ENCODE measurements around the gene ZFHX3. TPM values are rescaled to one million over a fixed set of nuclear protein-coding genes. Genes with fewer than 3 reads are reported as not detected.

The ZFHX3 gene
- total and polyA plus RNA-seq, 2 donors (not counting 3 experiments of a cell fraction or from before 2014, with no cell fraction given): 3.7 to 18.8 TPM

DNA sequence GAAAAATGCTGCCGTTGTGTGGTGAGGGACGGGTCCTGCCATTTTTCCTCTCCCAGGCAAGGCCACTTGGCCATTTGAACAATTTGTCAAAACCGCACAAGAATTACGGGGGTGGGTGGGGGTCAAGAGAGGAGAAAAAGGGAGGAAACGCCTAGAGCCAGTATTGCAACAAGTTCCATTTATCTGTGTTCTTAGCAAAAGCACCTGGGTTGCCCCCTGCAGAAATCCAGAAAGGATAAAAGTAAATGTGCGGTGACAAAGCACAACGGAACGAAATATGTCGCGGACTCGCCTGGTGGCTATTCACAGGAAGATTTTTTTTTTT lies 209.4 kb downstream of the ZFHX3 start:
- Histone ChIP-seq H3K79me2 (ENCODE audit: control insufficient read depth, insufficient read depth, low read length) (no peaks in the 10 kb centered on the region), H3K4me2 (ENCODE audit: insufficient read depth, low read length) (no peak overlapping the region), H2AFZ (ENCODE audit: low read depth, low read length) (no peak overlapping the region), H3K36me3 (ENCODE audit: control insufficient read depth in 2 of 2, extremely low read depth in 1 of 2, insufficient read depth in 2 of 2, low read length in 2 of 2) (no peaks in the 10 kb centered on the region), H3K4me3 (replicated peaks in 1 of 3; ENCODE audit: insufficient read depth in 1 of 3, low read depth in 1 of 3, low read length in 3 of 3) (no peak overlapping the region), H3K4me1 (ENCODE audit: control insufficient read depth, extremely low read depth, insufficient read depth, low read length) (no peaks in the 10 kb centered on the region), H3K27me3 (ENCODE audit: control insufficient read depth in 2 of 2, insufficient read depth in 2 of 2, low read length in 2 of 2) (no peaks in the 10 kb centered on the region), H3K27ac (ENCODE audit: insufficient read depth, low read depth, low read length) (no peak overlapping the region), H3K9me3 (replicated peaks; ENCODE audit: control insufficient read depth, insufficient read depth, low read length) (no peaks in the 10 kb centered on the region), H3K9ac (replicated peaks; ENCODE audit: extremely low read depth, insufficient read depth, low read length) (no peak overlapping the region), H3K9me1 (replicated peaks; ENCODE audit: control insufficient read depth, extremely low read depth, insufficient read depth, low read length) (no peaks in the 10 kb centered on the region), H4K20me1 (replicated peaks; ENCODE audit: control insufficient read depth, extremely low read depth, insufficient read depth, low read length) (no peaks in the 10 kb centered on the region)
- dilution Hi-C loops (cut with MboI; ENCODE audit: extremely low pct_ligation_motif_present, low sequenced_read_pairs): no loop called here
- intact Hi-C loops (cut with micrococcal nuclease): no loop called here
- TF ChIP-seq FOS (IDR thresholded peaks at IDR 0.05; ENCODE audit: borderline replicate concordance, insufficient read depth, low read length) (no peak), GATA2 (IDR thresholded peaks at IDR 0.05; ENCODE audit: insufficient read depth, insufficient read length, low read depth, low read length) (no peak), MYC (IDR thresholded peaks at IDR 0.05; ENCODE audit: low read depth, low read length) (no peak), EZH2 (IDR thresholded peaks at IDR 0.05; ENCODE audit: borderline replicate concordance, low read depth, low read length, severe bottlenecking) (no peak), POLR2AphosphoS5 (IDR thresholded peaks at IDR 0.05; ENCODE audit: insufficient read depth, low read depth, low read length) (no peak), POLR2A (IDR thresholded peaks at IDR 0.05; ENCODE audit: low read depth, low read length) (no peak), JUN (IDR thresholded peaks at IDR 0.05; ENCODE audit: borderline replicate concordance, insufficient read depth, insufficient read length, low read depth) (no peak)
- TF ChIP-seq, protein P1, sequence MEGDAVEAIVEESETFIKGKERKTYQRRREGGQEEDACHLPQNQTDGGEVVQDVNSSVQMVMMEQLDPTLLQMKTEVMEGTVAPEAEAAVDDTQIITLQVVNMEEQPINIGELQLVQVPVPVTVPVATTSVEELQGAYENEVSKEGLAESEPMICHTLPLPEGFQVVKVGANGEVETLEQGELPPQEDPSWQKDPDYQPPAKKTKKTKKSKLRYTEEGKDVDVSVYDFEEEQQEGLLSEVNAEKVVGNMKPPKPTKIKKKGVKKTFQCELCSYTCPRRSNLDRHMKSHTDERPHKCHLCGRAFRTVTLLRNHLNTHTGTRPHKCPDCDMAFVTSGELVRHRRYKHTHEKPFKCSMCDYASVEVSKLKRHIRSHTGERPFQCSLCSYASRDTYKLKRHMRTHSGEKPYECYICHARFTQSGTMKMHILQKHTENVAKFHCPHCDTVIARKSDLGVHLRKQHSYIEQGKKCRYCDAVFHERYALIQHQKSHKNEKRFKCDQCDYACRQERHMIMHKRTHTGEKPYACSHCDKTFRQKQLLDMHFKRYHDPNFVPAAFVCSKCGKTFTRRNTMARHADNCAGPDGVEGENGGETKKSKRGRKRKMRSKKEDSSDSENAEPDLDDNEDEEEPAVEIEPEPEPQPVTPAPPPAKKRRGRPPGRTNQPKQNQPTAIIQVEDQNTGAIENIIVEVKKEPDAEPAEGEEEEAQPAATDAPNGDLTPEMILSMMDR (IDR thresholded peaks at IDR 0.05; ENCODE audit: extremely low read depth in 1 of 2, insufficient read depth in 1 of 2, low read depth in 1 of 2, low read length in 2 of 2): no peak
- TF ChIP-seq, protein P2, sequence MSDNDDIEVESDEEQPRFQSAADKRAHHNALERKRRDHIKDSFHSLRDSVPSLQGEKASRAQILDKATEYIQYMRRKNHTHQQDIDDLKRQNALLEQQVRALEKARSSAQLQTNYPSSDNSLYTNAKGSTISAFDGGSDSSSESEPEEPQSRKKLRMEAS (IDR thresholded peaks at IDR 0.05; ENCODE audit: insufficient read depth, insufficient read length): no peak
- ChIA-PET CTCF (no interaction called here), POLR2A (interaction anchor here (0.6 kb wide), 1 partner anchor 46 kb away, joined by 3 read pairs; no protein-coding TSS in a partner anchor)
- BruUV-seq (replicated peaks): no TSS peak
- FAIRE-seq: no peak
- no peak for DNase-seq (ENCODE audit: low read depth, low spot score)

All from endothelial cell of umbilical vein (primary cell).